ENCODE measurements around the gene IGSF5. TPM values are rescaled to one million over a fixed set of nuclear protein-coding genes. Genes with fewer than 3 reads are reported as not detected.

Gene IGSF5
- total RNA-seq, 1 donor from 2014 or later = 4.1 TPM

Other genes with a start within 250 kb of the IGSF5 start
- gene B3GALT5, start 132.2 kb upstream of the IGSF5 start, total RNA-seq = 0.10 TPM
- gene PCP4, start 122.3 kb downstream of the IGSF5 start, total RNA-seq = 5.5 TPM

Data from left ventricle myocardium superior (tissue), 1 donor.